HG03175 (cell line): ENCODE results near the gene NLRC3.
"Not testable (repeated sequence)": the region's sequence is repeated elsewhere in the genome, so short reads cannot be mapped to it uniquely, and the experiment has no call there.

Source experiments
- ATAC-seq: cut with Tn5 transposase; IDR thresholded peaks from one replicate; pipeline ENCODE4 v1.9.1; 2021; ENCODE audit warnings: mild to moderate bottlenecking, moderate library complexity; ENCODE audit not compliant: unreplicated experiment

NLRC3 gene

GRCh38 chr16:3577302-3577752, at the start of gene NLRC3:
NLRC3 (minus strand) TSS chr16:3577403; CDS start chr16:3565036, 12,367 bp downstream.
- ATAC-seq, result no peak

- ATAC-seq, result no peak
Observed at GRCh38 chr16:3625911-3626732, 48.9 kb upstream of the NLRC3 start.

GRCh38 chr16:3625331-3625730, 48.1 kb upstream of the NLRC3 start:
- ATAC-seq, result no peak

- no peak for ATAC-seq
Observed at GRCh38 chr16:3623642-3624041, 46.4 kb upstream of the NLRC3 start.

- no peak for ATAC-seq
Observed at GRCh38 chr16:3618769-3619141, 41.6 kb upstream of the NLRC3 start.

- ATAC-seq, result no peak
Observed at GRCh38 chr16:3612510-3613466, 35.6 kb upstream of the NLRC3 start.

- peak; percentile 85 for ATAC-seq
Observed at GRCh38 chr16:3611146-3611975, 34.2 kb upstream of the NLRC3 start, which contains the start of gene SLX4. SLX4 (minus strand) TSS chr16:3611606; CDS start chr16:3608964, 2,642 bp downstream.

- ATAC-seq, result no peak
Observed at GRCh38 chr16:3610698-3611145, 33.5 kb upstream of the NLRC3 start.

- ATAC-seq, result no peak
Observed at GRCh38 chr16:3609895-3610697, 32.9 kb upstream of the NLRC3 start.

GRCh38 chr16:3608976-3609375, 31.8 kb upstream of the NLRC3 start:
- ATAC-seq, result not testable (repeated sequence)

GRCh38 chr16:3608069-3608468, 30.9 kb upstream of the NLRC3 start:
- no peak for ATAC-seq

- no peak for ATAC-seq
Observed at GRCh38 chr16:3607634-3608033, 30.4 kb upstream of the NLRC3 start.

GRCh38 chr16:3607161-3607560, 30.0 kb upstream of the NLRC3 start:
- no peak for ATAC-seq

- no peak for ATAC-seq
Observed at GRCh38 chr16:3606441-3606840, 29.2 kb upstream of the NLRC3 start.

- no peak for ATAC-seq
Observed at GRCh38 chr16:3602320-3602653, 25.1 kb upstream of the NLRC3 start.

GRCh38 chr16:3601614-3602319, 24.6 kb upstream of the NLRC3 start:
- no peak for ATAC-seq

- no peak for ATAC-seq
Observed at GRCh38 chr16:3599922-3600321, 22.7 kb upstream of the NLRC3 start.

GRCh38 chr16:3599121-3599520, 21.9 kb upstream of the NLRC3 start:
- no peak for ATAC-seq

GRCh38 chr16:3598236-3598635, 21.0 kb upstream of the NLRC3 start:
- no peak for ATAC-seq
